GM19328 (cell line): ENCODE data around the gene HMGCS1.
"Not testable (repeated sequence)": the region's sequence is repeated elsewhere in the genome, so short reads cannot be mapped to it uniquely, and the experiment has no call there.

Experiments
- ATAC-seq: cut with Tn5 transposase; IDR thresholded peaks from one replicate; pipeline ENCODE4 v1.9.1; 2021; ENCODE audit warnings: mild to moderate bottlenecking, moderate library complexity; ENCODE audit not compliant: unreplicated experiment

Gene HMGCS1

GRCh38 chr5:43279548-43280274 is 33.5 kb downstream of the HMGCS1 start:
- ATAC-seq = no peak

DNA sequence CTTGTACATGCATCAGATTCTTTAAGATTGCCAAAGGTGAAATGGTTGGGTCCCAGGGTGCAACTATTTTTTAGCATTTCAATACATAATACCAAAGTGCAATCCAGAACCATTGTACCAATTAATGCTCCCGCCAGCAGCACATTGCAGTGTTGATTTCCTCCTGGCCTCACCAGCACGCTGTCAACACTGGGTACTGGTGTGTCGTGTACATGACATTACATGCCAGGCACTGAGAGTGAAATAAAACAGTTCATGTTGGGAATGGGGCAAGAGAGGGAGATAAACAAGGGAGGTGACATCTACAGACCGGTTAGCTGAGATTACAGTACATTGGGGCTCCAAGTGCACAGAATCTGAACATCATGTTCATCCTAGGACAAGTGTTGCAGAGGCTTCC is 37.8 kb downstream of the HMGCS1 start:
- no peak for ATAC-seq

- ATAC-seq = no peak
These were observed 38.6 kb downstream of the HMGCS1 start for GRCh38 chr5:43274435-43275114.

- no peak for ATAC-seq
These were observed 39.7 kb downstream of the HMGCS1 start for GRCh38 chr5:43273552-43273951.

DNA sequence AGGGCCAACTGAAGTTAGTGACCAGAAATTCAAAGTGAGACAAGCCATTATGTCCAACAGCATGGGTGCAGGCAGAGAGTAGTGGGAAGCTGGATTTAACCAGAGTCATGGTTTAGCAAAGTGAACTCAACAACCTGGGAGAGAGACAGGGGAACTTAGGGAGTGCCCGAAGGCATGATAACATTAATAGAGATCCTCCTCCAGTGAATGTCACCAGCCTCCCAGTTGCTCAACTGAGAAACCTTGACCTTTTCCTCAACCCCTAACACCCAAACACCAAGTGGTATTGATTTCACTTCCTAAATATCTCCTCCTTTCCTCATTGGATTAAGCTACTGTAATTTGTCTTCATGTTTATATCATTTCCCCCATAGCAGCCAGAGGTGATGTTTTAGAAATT is 42.6 kb downstream of the HMGCS1 start:
- ATAC-seq = no peak

DNA sequence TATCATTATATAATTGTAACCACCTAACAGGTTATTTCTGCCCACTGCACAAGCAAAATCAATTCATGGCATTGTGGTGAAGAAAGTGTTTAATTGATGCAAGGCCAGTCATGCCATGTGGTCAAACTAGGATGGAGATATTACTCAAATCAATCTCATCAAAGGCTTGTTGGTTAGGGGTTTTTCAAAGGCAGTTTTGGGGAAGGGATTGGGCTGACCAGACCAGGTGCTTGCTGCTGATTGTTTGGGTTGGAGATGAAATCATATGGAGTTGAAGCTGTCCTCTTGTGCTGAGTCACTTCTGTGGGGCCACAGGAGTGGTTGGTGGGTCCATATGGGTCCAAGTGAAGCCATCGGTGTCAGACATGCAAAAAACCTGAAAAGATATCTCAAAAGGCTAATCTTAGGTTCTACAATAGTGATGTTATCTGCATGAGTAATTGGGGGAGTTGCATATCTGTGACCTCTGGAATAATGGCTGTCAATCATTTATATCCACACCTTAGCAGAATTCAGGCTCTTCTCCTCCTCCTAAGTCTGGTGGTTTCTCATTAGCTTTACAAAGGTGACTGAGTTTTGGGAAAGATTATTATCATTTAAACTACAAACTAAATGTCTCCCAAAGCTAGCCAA is 44.9 kb downstream of the HMGCS1 start:
- ATAC-seq = no peak

DNA sequence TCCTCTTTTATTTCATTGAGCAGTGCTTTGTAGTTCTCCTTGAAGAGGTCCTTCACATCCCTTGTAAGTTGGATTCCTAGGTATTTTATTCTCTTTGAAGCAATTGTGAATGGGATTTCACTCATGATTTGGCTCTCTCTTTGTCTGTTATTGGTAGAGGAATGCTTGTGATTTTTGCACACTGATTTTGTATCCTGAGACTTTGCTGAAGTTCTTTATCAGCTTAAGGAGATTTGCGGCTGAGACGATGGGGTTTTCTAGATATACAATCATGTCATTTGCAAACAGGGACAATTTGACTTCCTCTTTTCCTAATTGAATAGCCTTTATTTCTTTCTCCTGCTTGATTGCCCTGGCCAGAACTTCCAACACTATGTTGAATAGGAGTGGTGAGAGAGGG is 50.9 kb downstream of the HMGCS1 start:
- ATAC-seq = not testable (repeated sequence)

- no peak for ATAC-seq
These were observed 55.1 kb downstream of the HMGCS1 start for GRCh38 chr5:43258116-43258515.

GRCh38 chr5:43256261-43256966 is 56.8 kb downstream of the HMGCS1 start:
- no peak for ATAC-seq

- ATAC-seq = no peak
These were observed 57.5 kb downstream of the HMGCS1 start for GRCh38 chr5:43255704-43256103.

DNA sequence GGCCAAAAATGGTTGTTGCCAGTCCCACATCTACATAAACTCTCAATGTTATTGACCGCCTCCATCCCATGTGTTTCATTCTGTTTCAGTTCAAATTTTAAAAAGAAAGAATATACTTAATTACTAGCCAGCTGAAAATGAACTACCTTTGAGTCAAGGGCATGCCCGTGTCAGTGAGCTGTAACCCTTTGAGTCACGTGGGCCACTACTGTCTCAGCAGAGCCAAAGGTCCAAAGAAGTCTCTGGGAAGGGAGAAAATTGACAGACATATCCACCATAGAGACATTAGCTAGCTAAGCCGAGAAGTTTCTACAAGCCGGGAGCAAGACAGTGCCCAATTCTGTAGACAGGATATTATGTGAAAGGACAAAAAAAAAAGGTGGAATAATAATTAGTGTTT is 61.5 kb downstream of the HMGCS1 start:
- no peak for ATAC-seq

- ATAC-seq = no peak
These were observed 67.4 kb downstream of the HMGCS1 start for GRCh38 chr5:43245724-43246385.

DNA sequence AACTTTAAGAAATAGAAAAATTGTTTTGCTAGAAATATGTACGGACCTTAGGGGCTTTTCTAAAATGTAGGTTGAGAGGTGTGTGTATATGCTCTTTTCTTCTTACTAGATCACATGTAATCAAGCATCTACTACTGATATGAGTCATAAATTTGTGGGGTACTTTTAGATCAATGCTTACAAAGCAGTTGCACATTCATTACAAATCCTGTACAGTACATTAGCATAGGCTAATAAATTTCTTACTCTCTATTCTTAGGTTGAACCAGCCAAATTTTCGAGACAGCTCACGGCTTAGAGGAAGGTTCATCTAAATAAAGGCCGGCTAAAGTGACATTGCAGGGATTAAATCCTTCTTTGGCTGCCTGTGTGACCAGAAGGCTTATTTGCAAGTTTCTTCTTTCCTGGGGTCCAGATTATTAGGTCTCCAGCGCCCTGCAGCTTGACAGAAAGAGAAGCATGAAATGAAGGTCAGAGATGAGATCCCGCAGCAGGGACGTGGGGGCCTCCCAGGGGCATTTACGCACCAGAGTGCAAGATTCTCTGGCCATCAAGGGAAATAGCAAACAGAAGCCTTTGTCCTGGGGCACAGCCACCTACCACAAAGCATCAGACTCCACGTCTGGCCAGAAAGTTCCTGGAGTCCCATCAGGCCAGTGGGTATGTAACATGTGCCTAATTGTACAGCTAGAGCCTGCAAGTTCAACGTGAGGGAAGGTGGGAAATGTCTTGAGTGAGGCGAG is 68.2 kb downstream of the HMGCS1 start:
- ATAC-seq = no peak

- ATAC-seq = no peak
These were observed 69.9 kb downstream of the HMGCS1 start for GRCh38 chr5:43243270-43243669.

DNA sequence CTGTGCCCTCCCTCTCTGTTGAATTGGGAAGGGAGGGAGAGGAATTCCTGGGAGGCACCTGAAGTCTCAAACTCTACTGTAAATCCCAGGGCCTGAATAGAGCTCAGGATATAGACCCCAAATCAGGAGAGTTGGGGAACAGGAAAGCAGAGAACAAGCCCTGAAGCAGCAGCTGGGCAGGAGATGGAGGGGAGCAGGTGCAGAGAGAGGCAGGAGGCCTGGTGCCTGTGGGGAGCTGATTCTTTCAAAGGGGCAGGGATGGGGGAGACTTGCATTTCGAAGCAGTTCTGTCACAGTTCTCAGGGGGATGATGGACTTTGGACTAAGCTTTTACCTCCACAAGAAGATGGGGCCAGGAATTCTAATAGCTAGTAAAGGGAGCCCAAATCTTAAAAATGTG is 71.0 kb downstream of the HMGCS1 start:
- no peak for ATAC-seq
